Measurements from ENCODE around the gene FAM110A.
A peak's percentile ranks its signal among the peaks of the same experiment; 100 is the strongest.
"Not testable (repeated sequence)": the region's sequence is repeated elsewhere in the genome, so short reads cannot be mapped to it uniquely, and the experiment has no call there.

The FAM110A gene

DNA sequence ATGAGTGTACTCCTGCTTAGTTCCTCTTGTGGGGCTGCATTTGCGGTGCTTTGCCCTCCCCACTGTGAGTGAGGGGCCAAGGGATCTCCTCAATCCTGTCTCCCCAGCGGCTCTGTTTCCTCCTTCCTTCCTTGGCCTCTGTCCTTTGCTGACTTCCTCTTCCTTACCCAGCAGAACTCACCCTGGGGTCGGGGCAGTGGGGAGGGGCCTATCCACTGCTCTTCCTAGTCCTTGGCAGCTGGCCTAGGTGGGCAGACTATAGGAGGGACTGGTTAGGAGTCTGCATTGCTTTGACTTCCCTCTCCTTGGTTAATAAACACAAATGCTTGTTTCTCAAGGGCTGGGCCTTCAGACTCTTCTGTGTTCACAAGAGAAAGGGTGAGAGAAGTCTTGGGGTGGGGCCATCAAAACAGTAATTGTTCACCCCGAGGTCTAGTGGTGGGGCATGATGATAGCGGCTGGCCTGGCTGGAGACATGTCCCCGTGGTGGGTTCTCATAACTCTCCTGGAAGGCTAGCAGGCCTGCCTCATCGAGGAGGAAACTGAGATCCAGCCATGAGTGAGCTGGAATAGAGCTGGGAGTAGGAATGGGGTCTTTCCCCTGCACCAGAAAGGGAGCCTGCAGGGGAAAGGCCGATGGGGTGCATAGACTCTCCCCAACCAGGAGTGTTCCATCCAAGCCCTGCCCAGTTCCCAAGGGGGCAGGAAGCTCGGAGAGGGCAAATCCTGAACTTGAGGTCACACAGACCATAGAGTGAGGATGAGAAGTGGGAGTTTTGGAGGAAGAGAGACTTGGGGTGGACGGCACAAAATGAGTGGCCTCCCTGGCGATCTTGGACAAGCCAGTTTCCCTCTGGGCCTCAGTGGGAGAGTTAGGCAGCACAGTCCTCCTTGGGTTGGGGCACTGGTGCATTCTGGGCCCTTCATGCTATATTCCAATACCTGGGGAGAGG lies 12.7 kb downstream of the FAM110A start:
- TF ChIP-seq, protein P1, sequence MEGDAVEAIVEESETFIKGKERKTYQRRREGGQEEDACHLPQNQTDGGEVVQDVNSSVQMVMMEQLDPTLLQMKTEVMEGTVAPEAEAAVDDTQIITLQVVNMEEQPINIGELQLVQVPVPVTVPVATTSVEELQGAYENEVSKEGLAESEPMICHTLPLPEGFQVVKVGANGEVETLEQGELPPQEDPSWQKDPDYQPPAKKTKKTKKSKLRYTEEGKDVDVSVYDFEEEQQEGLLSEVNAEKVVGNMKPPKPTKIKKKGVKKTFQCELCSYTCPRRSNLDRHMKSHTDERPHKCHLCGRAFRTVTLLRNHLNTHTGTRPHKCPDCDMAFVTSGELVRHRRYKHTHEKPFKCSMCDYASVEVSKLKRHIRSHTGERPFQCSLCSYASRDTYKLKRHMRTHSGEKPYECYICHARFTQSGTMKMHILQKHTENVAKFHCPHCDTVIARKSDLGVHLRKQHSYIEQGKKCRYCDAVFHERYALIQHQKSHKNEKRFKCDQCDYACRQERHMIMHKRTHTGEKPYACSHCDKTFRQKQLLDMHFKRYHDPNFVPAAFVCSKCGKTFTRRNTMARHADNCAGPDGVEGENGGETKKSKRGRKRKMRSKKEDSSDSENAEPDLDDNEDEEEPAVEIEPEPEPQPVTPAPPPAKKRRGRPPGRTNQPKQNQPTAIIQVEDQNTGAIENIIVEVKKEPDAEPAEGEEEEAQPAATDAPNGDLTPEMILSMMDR (IDR thresholded peaks at IDR 0.05; ENCODE audit: extremely low read depth, insufficient read depth, missing control alignments), result no peak
- peak; percentile 41 for DNase-seq (ENCODE audit: low spot score)
- in situ Hi-C loops (cut with MboI; ENCODE audit: low pct_unique_long_range_greater_than_20kb, low sequenced_read_pairs, unreplicated experiment), result no loop called here

DNA sequence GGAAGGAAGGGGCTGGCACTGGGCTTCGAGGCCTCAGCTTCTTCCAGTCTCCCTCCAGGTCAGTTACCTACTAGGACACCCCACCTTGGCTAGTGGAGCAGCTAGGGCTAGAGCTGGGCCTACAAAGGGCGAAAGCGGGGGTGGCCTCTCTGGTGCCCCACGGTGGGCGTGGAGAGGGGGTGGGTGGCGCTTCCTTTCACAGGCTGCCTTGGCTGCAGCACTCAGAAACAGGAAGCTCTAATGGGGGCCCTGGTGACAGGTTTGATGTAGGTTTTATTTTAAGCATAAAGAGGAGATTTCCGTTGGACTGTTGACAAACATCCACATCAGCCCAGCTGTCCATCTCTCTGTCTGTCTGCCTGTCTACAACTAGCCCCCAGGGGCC lies 13.4 kb downstream of the FAM110A start:
- peak; percentile 77 for DNase-seq (ENCODE audit: low spot score)
- in situ Hi-C loops (cut with MboI; ENCODE audit: low pct_unique_long_range_greater_than_20kb, low sequenced_read_pairs, unreplicated experiment), result no loop called here
- TF ChIP-seq, protein P1 (IDR thresholded peaks at IDR 0.05; ENCODE audit: extremely low read depth, insufficient read depth, missing control alignments), result no peak

DNA sequence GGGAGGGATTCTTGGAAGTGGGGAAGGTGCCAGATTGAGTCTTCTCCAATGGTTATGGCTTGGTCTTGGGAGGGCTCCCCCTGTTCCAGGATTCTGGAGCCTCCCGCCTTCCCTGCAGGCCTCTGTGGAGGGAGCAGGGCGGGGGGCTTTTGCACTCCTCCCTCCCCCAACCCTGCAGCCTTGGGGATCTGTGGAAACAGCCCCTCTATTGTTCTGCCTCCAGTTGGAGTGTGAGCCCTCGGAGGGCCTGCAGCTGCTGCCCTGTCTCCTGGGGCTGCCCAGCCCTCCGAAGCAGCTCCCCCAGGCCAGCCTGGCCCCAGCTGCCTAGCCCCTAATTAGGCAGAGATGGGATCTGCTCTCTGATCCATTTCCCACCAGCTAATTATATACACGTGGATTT lies 14.7 kb downstream of the FAM110A start:
- in situ Hi-C loops (cut with MboI; ENCODE audit: low pct_unique_long_range_greater_than_20kb, low sequenced_read_pairs, unreplicated experiment), result no loop called here
- no peak for DNase-seq (ENCODE audit: low spot score)
- TF ChIP-seq, protein P1 (IDR thresholded peaks at IDR 0.05; ENCODE audit: extremely low read depth, insufficient read depth, missing control alignments), result no peak

DNA sequence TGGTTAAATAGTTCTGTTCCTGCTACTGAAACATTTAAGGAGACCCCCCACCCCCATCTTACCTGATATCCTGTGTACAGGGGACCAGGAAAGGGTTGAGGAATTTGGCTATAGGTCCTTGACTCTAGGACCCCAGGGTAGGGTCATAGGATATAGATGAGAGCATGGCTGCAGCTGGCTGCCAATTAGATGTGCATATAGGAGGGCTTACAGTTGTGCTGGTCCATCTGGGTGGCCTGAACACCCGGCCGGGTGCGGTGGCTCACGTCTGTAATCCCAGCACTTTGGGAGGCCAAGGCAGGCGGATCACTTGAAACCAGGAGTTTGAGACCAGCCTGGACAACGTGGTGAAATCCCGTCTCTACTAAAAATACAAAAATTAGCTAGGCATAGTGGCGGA lies 15.2 kb downstream of the FAM110A start:
- DNase-seq (ENCODE audit: low spot score); in situ Hi-C loops (cut with MboI; ENCODE audit: low pct_unique_long_range_greater_than_20kb, low sequenced_read_pairs, unreplicated experiment): not testable (repeated sequence)

DNA sequence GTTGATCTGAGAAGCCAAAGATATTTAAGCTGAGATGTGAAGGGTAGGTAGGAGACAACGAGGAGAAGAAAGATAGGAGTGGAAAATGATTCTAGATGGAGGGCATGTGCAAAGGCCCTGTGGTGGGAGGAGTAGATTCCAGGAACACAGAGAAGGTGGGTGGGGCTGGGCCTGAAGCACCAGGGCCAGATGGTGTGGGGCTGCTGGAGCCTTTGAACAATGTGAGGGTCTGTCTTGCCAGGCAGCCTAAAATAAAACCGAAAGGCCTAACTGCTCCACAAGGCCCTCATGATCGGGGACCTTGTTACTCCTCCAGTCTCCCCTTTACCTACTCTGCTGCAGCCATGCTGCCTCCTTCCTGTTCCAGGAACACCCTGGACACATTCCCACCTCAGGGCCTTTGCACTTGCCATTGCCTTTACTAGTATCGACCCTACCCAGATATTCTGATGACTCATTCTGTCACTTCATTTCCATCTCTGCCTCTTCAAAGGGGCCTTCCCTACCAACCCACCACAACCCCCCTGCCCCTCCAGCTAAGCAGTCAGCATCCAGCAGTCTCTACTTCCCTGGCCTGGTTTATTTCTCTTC lies 20.0 kb downstream of the FAM110A start:
- TF ChIP-seq, protein P1 (IDR thresholded peaks at IDR 0.05; ENCODE audit: extremely low read depth, insufficient read depth, missing control alignments), result no peak
- in situ Hi-C loops (cut with MboI; ENCODE audit: low pct_unique_long_range_greater_than_20kb, low sequenced_read_pairs, unreplicated experiment), result no loop called here
- DNase-seq (ENCODE audit: low spot score), result no peak

DNA sequence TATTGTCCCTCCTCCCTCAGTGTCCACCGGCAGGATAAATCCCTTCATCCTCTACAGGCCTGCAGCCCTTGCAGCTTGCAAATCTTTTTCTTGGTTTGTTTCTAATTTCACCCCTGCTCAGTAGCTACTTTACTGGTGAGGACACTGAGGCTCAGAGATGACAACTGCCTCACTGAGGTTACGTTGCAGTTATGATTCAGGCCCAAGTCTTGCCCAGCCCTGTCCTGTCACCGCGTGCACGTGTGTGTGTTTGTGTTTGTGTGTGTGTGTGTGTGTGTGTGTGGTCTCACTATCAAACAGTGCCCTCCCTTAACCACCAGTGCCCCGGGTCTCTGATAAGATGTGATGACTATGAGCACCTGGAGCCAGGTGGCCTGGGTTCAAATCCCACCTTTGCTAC lies 21.1 kb downstream of the FAM110A start:
- TF ChIP-seq, protein P1 (IDR thresholded peaks at IDR 0.05; ENCODE audit: extremely low read depth, insufficient read depth, missing control alignments), result no peak
- no peak for DNase-seq (ENCODE audit: low spot score)
- in situ Hi-C loops (cut with MboI; ENCODE audit: low pct_unique_long_range_greater_than_20kb, low sequenced_read_pairs, unreplicated experiment), result no loop called here
